Astrocyte (in vitro differentiated cells and primary cell): ENCODE measurements around the gene NPHS1. TPM values are rescaled to one million over a fixed set of nuclear protein-coding genes. Genes with fewer than 3 reads are reported as not detected.

Experiments
- DNase-seq: peaks from one replicate; pipeline ENCODE4 v3.0.0-alpha.2; 2010; ENCODE audit warnings: low read depth
- FAIRE-seq: peaks from 2 replicates; lab custom pipeline; 2011; peaks lifted over from hg19 to GRCh38; lab: Jason Lieb, UNC
- H2AFZ ChIP-seq: 2 replicates; pipeline ENCODE4 v1.6.0; 2012; ENCODE audit warnings: low read depth, low read length, inconsistent platforms
- H3K27ac ChIP-seq: 2 replicates; pipeline ENCODE4 v1.5.1; 2011; ENCODE audit warnings: low read depth, low read length, inconsistent platforms
- H3K27me3 ChIP-seq: 2 replicates; pipeline ENCODE4 v1.6.0; 2011; ENCODE audit warnings: low read length, inconsistent platforms; ENCODE audit not compliant: insufficient read depth
- H3K36me3 ChIP-seq: 2 replicates; pipeline ENCODE4 v1.5.1; 2011; ENCODE audit warnings: low read length, inconsistent platforms; ENCODE audit not compliant: insufficient read depth
- H3K4me1 ChIP-seq: 2 replicates; pipeline ENCODE4 v1.5.1; 2011; ENCODE audit warnings: low read length, inconsistent platforms; ENCODE audit not compliant: insufficient read depth
- H3K4me2 ChIP-seq: 2 replicates; pipeline ENCODE4 v1.6.0; 2012; ENCODE audit warnings: low read length, inconsistent platforms
- H3K4me3 ChIP-seq: 2 replicates; pipeline ENCODE4 v1.5.1; 2011; ENCODE audit warnings: low read depth, mild to moderate bottlenecking, low read length, inconsistent platforms; ENCODE audit not compliant: insufficient read depth
- H3K79me2 ChIP-seq: 2 replicates; pipeline ENCODE4 v1.6.0; 2012; ENCODE audit warnings: mild to moderate bottlenecking, low read length, inconsistent platforms; ENCODE audit not compliant: insufficient read depth
- H3K9ac ChIP-seq: 2 replicates; pipeline ENCODE4 v1.6.0; 2012; ENCODE audit warnings: mild to moderate bottlenecking, low read length, inconsistent platforms
- H3K9me3 ChIP-seq: 2 replicates; pipeline ENCODE4 v1.5.1; 2012; ENCODE audit warnings: low read depth, mild to moderate bottlenecking, low read length, inconsistent platforms; ENCODE audit not compliant: insufficient read depth
- H4K20me1 ChIP-seq: 2 replicates; pipeline ENCODE4 v1.6.0; 2012; ENCODE audit warnings: low read length, inconsistent platforms; ENCODE audit not compliant: insufficient read depth
- H3K27ac Mint-ChIP-seq: one replicate; pipeline ENCODE4 v1.8.0; 2021; ENCODE audit warnings: mild to moderate bottlenecking, mixed read lengths; ENCODE audit not compliant: unreplicated experiment
- H3K27me3 Mint-ChIP-seq: one replicate; pipeline ENCODE4 v1.8.0; 2021; ENCODE audit warnings: low read depth, mixed read lengths; ENCODE audit not compliant: unreplicated experiment
- H3K36me3 Mint-ChIP-seq: one replicate; pipeline ENCODE4 v1.8.0; 2021; ENCODE audit warnings: low read depth, mixed read lengths; ENCODE audit not compliant: unreplicated experiment
- H3K4me1 Mint-ChIP-seq: one replicate; pipeline ENCODE4 v1.8.0; 2021; ENCODE audit warnings: low read depth, mixed read lengths; ENCODE audit not compliant: unreplicated experiment
- H3K4me3 Mint-ChIP-seq: one replicate; pipeline ENCODE4 v1.8.0; 2021; ENCODE audit warnings: mild to moderate bottlenecking, moderate library complexity, mixed read lengths; ENCODE audit not compliant: unreplicated experiment
- H3K9me3 Mint-ChIP-seq: one replicate; pipeline ENCODE4 v1.8.0; 2021; ENCODE audit warnings: mild to moderate bottlenecking, mixed read lengths; ENCODE audit not compliant: unreplicated experiment
- CTCF ChIP-seq: IDR thresholded peaks from 2 replicates; pipeline ENCODE4 v1.5.1; 2011; ENCODE audit warnings: low read depth, mild to moderate bottlenecking, inconsistent platforms, low read length, moderate library complexity; ENCODE audit not compliant: insufficient read depth
- EZH2 ChIP-seq: IDR thresholded peaks from 2 replicates; pipeline ENCODE4 v1.6.1; 2012; ENCODE audit warnings: mild to moderate bottlenecking, low read length, inconsistent platforms; ENCODE audit not compliant: insufficient read depth
- total RNA-seq: library from RNA; stranded (reverse); gene quantifications from 2 replicates; pipeline ENCODE4 v1.2.1, GENCODE V29; 2021

The NPHS1 gene
- total RNA-seq, 1 donor from 2014 or later: not detected

GRCh38 chr19:35784503-35785338 lies 67.6 kb downstream of the NPHS1 start:
- Histone ChIP-seq H3K27me3 (no peaks in the 10 kb centered on the region), H3K9me3 (no peaks in the 10 kb centered on the region), H2AFZ (no peak overlapping the region), H3K79me2 (no peaks in the 10 kb centered on the region), H4K20me1 (no peaks in the 10 kb centered on the region), H3K4me1 (no peaks in the 10 kb centered on the region), H3K27ac (no peak overlapping the region), H3K4me2 (no peak overlapping the region), H3K4me3 (no peak overlapping the region), H3K36me3 (no peaks in the 10 kb centered on the region), H3K9ac (no peak overlapping the region)
- no peak for TF ChIP-seq EZH2
- TF ChIP-seq CTCF: no peak
- DNase-seq: no peak
- Mint-ChIP-seq H3K4me1 (peaks cover 4% of the 10 kb centered on the region), H3K36me3 (peaks cover 11% of the 10 kb centered on the region), H3K27ac (no peak overlapping the region), H3K9me3 (no peaks in the 10 kb centered on the region), H3K27me3 (peaks cover 39% of the 10 kb centered on the region), H3K4me3 (no peak overlapping the region)
- FAIRE-seq: no peak

DNA sequence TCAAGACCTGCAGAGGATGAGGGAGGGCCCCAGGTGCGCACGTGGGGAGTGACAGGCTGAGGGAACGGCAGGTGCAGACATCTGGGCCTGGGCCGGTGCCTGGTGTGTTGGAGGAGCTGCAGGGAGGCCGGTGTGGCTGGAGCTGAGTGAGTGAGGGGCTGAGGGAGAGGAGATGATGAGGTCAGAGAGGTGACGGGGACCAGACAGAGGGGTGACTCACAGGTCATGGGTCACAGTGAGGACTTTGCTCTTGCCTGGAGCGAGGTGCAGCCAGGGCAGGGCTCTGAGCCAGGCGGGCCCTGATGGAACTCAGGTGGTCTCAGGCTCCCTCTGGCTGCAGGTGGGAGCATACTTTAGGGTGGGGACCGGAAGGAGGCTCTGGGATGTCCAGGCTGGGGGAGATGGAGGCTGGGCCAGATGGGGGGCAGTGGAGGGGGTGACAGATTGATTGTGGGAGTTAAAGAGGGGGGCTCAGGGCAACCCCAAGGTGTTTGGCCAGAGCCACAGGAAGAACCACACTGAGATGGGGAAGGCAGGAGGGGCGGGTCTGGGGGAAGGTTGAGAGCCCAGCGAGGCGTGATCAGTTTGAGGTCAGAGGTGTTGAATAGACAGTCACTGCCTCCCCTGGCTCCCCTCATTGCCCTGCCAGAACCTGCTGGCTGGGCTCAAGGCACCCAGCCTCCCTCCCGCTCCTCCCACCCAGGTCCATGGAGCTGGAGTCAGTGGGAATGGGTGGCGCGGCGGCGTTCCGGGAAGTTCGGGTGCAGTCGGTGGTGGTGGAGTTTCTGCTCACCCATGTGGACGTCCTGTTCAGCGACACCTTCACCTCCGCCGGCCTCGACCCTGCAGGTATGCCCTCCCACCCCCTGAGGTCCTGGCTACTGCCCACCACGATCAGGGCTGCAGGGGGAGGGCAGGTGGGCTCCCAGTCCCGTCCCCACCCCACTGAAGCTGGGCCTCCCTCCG lies 68.6 kb downstream of the NPHS1 start:
- Histone ChIP-seq H2AFZ (no peak overlapping the region), H3K79me2 (no peaks in the 10 kb centered on the region), H3K9ac (no peak overlapping the region), H3K9me3 (no peaks in the 10 kb centered on the region), H3K27ac (no peak overlapping the region), H3K27me3 (no peaks in the 10 kb centered on the region), H3K4me2 (no peak overlapping the region), H3K4me1 (no peaks in the 10 kb centered on the region), H4K20me1 (no peaks in the 10 kb centered on the region), H3K4me3 (no peak overlapping the region), H3K36me3 (no peaks in the 10 kb centered on the region)
- peaks cover 4% of the 10 kb centered on the region for H3K4me1 Mint-ChIP-seq
- no peak for TF ChIP-seq EZH2
- no peak for TF ChIP-seq CTCF
- no peak for DNase-seq
- H3K27me3 Mint-ChIP-seq: peaks cover 37% of the 10 kb centered on the region
- no peak overlapping the region for H3K4me3 Mint-ChIP-seq
- no peaks in the 10 kb centered on the region for H3K9me3 Mint-ChIP-seq
- FAIRE-seq: no peak
- peaks cover 11% of the 10 kb centered on the region for H3K36me3 Mint-ChIP-seq
- H3K27ac Mint-ChIP-seq: no peak overlapping the region
